ENCODE data around the gene ZNF236.

- TF ChIP-seq, protein P1, sequence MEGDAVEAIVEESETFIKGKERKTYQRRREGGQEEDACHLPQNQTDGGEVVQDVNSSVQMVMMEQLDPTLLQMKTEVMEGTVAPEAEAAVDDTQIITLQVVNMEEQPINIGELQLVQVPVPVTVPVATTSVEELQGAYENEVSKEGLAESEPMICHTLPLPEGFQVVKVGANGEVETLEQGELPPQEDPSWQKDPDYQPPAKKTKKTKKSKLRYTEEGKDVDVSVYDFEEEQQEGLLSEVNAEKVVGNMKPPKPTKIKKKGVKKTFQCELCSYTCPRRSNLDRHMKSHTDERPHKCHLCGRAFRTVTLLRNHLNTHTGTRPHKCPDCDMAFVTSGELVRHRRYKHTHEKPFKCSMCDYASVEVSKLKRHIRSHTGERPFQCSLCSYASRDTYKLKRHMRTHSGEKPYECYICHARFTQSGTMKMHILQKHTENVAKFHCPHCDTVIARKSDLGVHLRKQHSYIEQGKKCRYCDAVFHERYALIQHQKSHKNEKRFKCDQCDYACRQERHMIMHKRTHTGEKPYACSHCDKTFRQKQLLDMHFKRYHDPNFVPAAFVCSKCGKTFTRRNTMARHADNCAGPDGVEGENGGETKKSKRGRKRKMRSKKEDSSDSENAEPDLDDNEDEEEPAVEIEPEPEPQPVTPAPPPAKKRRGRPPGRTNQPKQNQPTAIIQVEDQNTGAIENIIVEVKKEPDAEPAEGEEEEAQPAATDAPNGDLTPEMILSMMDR (IDR thresholded peaks at IDR 0.05), result no peak
- TF ChIP-seq POLR2A (IDR thresholded peaks at IDR 0.05), result no peak
Measured at GRCh38 chr18:76943542-76944339, 121.4 kb downstream of the ZNF236 start.
